DMS114 treated with DMSO at 0.1 percent for 48 hours (cell line): ENCODE data around the gene BYSL.

Experiments
- DNase-seq: peaks from one replicate; lab custom pipeline; 2025; ENCODE audit not compliant: unreplicated experiment; lab: John Stamatoyannopoulos, UW

BYSL gene

DNA sequence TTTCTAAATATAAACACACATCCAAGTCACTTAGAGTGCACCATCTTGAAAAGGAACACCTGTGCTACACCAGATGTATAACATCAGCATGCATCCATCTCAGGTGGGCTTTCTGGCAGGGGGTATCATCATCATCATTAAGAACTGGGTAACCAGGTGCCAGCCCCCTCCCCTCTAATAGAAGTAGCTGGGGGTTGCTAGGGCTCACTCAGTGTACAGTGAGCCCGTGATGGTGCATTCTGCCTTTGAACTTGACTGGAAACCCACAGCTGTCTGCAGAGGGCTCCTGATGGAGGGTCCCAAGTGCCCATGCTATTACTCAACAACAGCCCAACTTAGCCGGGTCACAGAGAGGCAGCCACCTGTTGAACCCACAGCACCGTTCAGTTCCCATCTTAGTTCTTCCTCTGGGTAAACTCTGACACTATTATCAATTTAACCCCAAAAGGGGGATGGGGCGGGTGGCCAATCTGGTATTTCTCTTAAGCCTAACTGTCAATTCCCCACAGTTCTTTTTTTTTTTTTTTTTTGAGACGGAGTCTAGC, 53.1 kb downstream of the BYSL start:
- DNase-seq = no peak

DNA sequence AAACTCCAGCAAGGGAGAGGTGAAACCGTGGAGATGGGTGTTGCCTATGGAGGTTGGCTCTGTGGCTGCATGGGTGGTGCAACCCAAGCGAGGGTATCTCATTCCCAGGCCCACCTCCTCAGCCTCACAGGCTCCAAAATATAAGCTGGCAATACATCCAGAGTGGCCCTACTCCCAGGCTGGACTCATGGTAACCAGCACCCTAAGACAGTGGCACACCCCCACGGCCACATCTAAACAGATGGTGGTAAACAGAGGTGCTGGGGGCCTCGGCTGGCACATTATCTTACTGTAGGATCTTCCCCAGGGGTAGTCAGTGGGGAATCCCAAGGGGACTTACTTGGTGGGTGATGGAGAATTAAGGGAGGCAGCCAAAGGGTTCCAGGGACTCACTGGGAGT, 54.0 kb downstream of the BYSL start:
- DNase-seq = no peak

DNA sequence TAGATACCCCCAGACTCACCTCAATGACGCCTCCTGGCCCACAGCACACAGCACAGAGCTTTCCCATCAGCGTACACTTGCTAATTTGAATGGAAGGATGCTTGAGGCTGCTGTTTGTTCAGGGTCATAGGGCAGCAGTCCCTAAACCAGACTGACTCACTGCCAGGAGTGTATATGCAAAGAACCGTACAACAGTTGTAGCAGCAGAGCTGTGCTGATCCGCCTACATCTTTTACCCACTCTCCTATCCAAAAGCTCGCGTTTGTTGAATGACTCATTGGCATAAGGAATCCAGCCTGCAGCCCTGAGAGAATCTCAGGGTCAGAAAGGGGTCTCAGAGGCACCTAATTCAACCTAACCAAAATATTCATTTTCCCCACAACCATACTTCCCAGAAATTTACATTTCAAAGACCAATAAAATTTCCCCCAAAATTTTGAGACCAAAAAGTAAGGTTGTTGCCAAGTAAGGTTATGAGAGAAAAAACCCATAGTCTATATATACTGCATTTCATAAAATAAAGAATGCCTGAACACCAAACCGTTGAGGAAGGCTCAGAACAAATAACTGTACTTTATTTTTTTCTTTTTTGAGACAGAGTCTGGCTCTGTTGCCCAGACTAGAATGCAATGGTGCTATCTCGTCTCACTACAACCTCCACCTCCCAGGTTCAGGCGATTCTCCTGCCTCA, 55.6 kb downstream of the BYSL start:
- no peak for DNase-seq
